D341Med (cell line): ENCODE data around the gene CACNG5.
"Not testable (repeated sequence)": the region's sequence is repeated elsewhere in the genome, so short reads cannot be mapped to it uniquely, and the experiment has no call there.

Source experiments
- DNase-seq: peaks from one replicate; pipeline ENCODE4 v3.0.0; 2012; ENCODE audit warnings: low spot score

The CACNG5 gene

GRCh38 chr17:66849851-66850580 lies 15.1 kb downstream of the CACNG5 start:
- DNase-seq = peak; percentile 15

GRCh38 chr17:66850692-66851091 lies 15.8 kb downstream of the CACNG5 start:
- DNase-seq = peak; percentile 19

DNA sequence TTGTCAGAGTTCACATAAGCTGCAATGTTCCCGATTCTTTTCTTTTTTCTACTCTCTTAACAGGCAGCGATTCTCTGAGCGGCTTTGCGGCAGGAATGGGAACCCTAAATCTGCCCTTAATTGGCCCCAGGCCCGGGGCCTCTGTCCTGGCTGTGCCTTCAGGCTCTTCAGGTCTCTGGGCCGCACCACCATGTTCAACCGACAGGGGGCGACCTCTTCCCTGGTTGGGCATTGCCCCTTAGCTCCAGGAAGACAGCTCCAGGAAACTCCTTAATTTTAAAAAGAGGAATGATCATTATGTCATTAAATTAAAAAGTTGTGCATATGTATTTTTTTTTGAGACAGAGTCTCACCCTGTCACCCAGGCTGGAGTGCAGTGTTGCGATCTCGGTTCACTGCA lies 20.3 kb downstream of the CACNG5 start:
- DNase-seq = no peak

DNA sequence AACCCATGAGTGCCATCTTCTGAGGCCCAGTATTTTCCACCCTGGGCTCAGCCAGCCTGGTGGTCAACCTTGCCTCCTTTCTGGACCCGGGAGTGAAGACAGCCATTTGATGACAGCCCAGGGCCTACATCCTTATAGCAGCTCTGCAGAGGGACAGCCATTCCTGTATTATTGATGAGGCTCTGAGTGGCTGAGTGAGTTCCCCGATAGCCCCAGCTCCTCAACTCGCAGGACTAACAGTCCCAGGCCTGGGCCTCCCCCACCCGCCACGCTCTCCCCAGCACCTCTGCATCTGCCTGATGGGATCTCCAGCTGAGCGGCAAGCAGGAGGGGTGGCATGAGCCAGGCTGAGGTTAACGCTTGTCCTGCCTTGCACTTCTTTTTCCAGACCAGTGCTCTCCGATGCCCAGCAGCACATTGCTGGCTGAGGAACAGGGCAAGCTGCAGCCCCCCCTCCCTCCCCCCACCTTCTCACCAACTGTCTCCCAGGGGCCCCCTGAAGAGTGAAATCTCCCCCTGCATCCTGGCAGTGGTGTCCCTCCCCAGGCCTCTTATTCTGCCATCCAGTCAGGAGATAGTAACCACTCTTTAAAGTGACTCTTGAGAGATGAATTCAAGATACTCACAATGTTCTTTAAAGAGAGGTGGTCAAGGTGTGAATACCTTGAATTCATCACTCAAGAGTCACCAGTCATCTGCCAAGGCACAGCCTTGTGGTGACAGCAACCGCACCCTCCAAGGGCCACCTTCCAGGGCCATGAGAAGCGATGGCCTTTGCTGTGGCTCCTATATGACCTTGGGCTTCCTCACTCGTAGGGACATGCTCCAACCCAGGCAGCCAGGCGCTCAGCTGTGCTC lies 23.5 kb downstream of the CACNG5 start:
- DNase-seq = no peak

DNA sequence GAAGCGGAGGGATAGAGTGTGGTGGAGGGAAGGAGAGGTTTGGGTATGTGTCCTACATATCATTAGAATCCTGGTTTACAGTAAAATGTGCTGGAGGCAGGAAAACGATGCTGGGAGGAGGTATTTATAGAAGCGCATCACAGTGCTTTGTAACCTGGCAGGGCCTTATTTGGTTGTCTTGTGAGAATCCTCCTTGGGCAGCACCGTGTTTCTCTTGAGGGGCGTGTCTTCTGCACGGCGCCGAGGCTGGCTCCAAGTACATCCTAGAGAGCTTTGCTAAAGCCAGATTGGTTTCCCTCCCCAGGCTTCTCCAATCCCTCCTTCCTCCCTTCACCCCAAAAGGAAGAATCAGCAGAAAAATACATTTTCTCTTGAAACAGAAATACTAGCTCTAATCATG lies 24.4 kb downstream of the CACNG5 start:
- DNase-seq = no peak

DNA sequence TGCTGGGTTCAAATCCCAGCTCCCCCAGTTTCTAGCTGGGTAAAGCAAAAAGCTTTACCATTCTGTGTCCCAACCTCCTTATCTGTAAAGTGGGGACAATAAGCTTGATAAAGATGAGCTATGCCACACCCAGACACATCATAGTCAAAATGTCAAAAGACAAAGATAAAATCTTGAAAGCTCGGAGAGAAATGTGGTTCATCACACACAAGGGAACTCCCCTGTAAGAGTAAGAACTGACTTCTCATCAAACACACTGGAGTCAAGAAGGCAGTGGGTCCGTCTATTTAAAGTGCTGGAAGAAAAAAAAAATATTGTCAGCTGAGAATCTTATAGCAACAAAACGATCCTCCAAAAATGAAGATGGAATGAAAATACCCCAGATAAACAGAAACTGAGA lies 25.3 kb downstream of the CACNG5 start:
- no peak for DNase-seq

GRCh38 chr17:66863820-66864219 lies 28.9 kb downstream of the CACNG5 start:
- no peak for DNase-seq

DNA sequence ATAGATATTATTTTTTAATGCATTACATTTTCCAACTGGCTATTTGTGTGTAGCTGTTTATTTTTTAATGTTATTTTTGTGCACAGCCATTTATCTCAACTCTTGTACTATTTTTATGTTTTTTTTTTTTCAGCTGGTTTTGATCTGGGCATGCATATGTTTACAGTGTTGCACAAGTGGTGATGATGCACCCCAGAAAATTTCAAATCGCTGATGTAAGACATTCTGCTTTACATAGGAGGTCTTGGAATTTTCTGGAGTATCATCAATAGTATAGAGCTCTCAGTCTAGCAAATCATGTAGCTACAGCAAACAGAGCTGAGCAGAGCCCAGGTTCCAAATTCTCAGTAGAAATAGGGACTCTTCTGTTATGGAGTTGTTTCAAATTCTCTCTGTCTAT lies 30.2 kb downstream of the CACNG5 start:
- DNase-seq = no peak

- no peak for DNase-seq
These were observed 39.0 kb downstream of the CACNG5 start for GRCh38 chr17:66873962-66874361.

GRCh38 chr17:66884931-66885330 lies 50.0 kb downstream of the CACNG5 start:
- no peak for DNase-seq

GRCh38 chr17:66885417-66885816 lies 50.5 kb downstream of the CACNG5 start:
- no peak for DNase-seq

- no peak for DNase-seq
These were observed 54.7 kb downstream of the CACNG5 start for GRCh38 chr17:66889480-66890230.

GRCh38 chr17:66892246-66892645 lies 57.3 kb downstream of the CACNG5 start:
- no peak for DNase-seq

- no peak for DNase-seq
These were observed 58.5 kb downstream of the CACNG5 start for GRCh38 chr17:66893382-66893781.

DNA sequence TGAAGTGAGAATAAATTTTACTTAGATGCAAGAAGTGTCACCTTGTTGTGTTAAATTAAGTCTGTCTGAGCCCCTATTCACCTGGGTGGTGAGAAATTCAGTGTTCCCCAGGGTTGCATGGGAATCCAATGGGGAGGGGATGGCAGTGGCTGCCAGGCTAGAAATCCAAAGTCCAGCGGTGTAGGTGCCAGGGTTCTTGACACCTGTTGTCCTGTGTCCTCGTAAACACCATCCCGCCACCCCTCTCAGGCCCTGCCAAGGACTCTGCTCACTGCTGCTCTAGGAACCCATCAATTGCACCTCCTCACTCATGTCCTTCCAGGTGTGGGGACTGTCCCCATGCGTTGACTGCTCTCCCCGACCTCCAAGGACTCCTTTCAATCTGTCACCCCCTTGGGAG lies 58.9 kb downstream of the CACNG5 start:
- DNase-seq = no peak

DNA sequence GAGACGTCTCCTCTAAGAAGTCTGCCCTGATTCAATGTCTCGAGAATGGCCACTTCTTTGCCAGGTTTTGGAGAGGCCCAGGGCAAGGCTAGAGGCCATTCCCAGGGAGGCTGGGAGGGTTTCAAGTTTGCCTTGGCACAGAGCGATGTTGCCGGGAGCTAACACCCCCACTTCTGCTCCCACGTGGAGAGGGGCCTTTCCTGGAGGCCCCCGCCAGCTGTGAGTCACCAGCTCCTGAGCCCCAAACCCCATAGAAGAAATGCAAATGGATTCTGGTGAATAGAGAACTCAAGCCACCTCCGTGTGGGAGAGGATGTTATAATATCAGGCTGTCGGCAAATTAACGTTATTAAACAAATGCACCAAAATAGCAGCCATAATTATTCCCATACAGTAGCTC lies 62.2 kb downstream of the CACNG5 start:
- no peak for DNase-seq

GRCh38 chr17:66898536-66898935 lies 63.6 kb downstream of the CACNG5 start:
- no peak for DNase-seq

DNA sequence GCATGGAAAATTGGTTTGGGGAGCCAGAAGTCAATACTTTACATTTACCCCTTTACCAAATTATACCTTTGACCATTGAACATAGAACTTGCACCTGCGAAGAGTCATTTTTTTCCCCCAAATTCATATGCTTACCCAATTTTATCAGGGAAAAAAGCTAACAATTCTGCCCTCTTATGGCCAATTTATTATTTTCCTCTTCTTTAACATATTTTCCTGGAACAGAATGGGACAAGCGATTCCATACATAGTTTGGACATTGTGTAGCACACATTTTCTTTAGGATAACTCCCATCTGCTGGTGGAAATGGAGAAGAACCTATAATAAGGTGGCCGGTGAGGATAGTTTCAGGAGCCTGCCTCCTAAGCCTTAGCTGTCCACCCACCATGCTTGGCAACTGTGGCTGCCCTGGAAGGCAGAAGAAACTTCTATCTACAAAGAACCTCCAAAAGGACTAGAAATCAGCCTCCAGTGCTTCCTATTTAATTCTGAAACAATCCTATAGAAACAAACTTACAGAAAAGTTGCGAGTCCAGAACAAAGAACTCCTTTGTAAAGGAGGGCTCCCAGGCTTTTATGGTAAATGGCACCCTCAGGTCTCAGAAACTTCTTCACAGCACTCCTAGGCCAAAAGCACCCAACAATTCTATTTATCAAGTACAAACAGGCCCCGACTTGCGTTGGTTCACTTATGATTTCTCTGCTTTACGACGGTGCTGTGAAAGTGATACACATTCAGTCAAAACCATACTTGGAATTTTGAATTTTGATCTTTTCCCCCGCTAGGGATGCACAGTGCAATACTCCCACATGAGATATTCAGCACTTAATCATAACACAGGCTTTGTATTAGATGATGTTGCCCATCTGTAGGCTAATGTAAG lies 65.5 kb downstream of the CACNG5 start:
- no peak for DNase-seq

DNA sequence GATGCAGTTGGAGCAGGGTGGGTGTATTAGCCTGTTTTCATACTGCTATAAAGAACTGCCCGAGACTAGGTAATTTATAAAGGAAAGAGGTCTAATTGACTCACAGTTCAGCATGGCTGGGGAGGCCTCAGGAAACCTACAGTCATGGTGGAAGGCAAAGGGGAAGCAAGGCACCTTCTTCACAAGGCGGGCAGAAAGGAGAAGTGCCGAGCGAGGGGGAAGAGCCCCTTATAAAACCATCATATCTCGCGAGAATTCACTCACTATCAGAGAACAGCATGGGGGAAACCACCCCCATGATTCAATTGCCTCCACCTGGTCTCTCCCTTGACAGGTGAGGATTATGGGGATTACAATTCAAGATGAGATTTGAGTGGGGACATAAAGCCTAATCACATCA lies 68.4 kb downstream of the CACNG5 start:
- not testable (repeated sequence) for DNase-seq

DNA sequence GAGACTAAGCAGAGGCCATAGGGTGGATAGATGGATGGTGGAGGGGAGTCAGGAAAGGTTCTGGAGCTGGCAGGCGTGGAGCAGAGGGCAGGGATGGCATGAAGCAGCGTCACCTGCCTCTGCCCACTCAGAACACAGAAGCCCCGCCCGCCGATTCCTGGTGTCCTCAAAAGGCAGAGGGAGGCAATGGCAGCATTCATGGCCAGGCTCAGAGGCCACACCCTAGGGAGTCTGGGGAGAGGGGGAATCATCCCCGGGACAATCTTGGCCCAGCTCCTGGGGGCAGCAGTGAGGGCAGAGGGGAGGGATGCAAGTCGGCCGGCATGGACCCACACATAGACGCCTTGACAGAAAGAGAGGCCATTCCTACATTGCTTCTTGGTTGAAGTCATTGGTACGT lies 68.9 kb downstream of the CACNG5 start:
- DNase-seq = no peak

- no peak for DNase-seq
These were observed 70.1 kb downstream of the CACNG5 start for GRCh38 chr17:66904760-66905624.
